Epidermal melanocyte (primary cell): ENCODE measurements around the gene TIMM10.
A peak's percentile ranks its signal among the peaks of the same experiment; 100 is the strongest.

Experiments used
- DNase-seq: peaks from one replicate; pipeline ENCODE4 v3.0.0; 2011; ENCODE audit warnings: low spot score; ENCODE audit not compliant: insufficient read length

Gene TIMM10

DNA sequence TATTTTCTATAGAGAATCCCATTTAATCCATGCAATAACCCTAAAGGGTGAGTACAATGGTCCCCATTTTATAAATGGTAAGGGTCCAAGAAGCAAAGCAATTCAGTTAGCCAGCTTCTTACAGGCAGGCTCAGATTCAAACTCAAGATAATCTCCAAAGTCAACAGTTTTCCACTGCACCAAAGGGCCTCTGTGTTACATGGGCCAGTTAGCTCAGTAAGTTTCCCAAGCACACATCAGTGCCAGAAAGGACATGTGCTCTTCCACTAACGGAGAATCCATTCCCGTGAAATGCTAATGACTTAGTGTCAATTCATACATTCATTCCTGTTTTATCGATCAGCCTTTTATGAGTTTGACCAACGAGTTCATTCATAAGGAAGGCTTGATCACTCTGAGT is 26.0 kb downstream of the TIMM10 start:
- no peak for DNase-seq

GRCh38 chr11:57502870-57503269 is 27.7 kb downstream of the TIMM10 start:
- DNase-seq: no peak

DNA sequence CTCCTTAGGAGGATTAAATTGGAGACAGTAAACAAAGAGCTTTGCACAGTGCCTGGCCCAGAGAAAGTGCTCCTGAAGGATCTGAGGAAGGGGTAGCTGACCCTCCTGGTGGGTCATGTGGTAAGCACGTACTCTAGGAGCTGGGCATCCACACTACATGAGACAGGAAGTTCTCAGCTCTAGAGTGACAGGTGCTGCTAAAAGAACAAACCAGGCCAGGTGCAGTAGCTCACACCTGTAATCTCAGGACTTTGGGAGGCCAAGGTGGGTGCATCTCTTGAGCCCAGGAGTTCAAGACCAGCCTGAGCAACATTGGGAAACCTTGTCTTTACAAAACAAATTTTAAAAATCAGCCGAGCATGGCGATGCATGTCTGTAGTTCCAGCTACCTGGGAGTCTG is 28.2 kb downstream of the TIMM10 start:
- no peak for DNase-seq

- no peak for DNase-seq
These were observed 28.6 kb downstream of the TIMM10 start for GRCh38 chr11:57501953-57502352.

DNA sequence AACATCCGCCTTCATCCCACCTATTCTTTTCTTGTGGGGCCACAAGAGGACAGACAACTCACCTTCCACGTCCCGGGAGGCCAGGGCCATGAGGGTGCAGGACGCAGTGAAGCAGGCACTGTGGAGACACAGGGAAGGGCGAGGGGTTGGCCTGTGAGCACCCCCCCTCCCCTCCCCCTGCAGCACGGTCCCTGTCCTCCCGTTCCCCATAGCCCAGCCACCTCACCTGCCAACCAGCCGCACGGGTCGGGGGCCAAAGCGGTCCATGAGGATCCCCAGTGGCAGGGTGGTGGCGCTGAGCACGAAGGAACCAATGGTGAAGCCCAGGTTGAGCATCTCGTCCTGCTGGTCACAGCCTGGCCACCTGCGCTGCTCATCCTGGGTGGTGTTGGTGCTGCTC is 29.6 kb downstream of the TIMM10 start:
- DNase-seq: no peak

GRCh38 chr11:57500515-57500914 is 30.0 kb downstream of the TIMM10 start:
- DNase-seq: no peak

DNA sequence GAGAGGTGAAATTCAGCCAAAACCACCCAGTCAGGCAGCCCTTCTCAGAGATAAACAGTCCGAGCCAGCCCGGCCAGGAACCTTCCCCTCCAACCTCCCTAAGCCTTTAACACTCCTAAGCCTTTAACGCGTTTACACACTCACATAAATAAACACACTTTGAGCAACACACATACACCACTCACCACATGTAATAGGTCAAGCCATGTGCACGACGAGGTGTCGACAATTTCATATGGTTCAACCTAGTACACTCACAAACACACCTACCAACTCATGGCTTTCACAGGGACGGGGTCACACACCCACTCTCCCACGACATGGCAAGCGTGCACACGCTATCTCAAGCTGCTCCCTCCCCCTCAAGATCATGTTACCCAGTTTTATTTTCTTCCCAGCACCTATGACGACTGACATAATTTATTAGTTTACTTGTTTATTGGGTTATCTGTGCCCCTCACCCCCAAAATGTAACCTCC is 30.5 kb downstream of the TIMM10 start:
- DNase-seq: no peak

DNA sequence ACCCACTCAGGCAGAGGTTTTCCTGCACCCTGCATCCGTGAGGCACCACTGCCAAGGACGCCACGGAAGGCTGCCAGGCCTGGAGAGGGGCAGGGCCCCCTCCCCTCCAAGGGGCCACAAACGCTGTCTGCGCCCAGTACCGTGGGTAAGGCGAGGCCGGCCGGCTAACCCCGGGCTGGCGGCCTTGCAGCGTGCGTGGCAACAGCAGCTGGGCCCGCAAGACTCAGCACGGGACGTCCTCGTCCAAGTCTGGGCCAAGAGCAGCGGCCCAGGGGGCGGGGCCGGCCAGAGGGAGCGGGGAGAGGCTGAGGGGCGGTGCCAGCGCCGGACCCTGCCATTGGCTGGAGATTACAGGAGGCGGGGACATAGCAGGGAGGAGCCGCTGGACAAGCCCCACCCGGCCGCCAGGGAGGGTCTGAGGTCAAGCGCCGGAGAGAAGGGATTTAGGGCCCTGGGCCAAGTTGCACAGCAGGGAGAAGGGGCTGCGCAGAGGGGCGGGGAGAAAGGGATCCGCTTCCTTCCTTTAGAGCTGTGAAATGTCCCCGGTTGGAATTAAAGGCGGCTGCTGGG is 31.1 kb downstream of the TIMM10 start:
- peak; percentile 98 for DNase-seq

- no peak for DNase-seq
These were observed 32.0 kb downstream of the TIMM10 start for GRCh38 chr11:57498540-57498939.

GRCh38 chr11:57497303-57498247 is 33.0 kb downstream of the TIMM10 start:
- DNase-seq: no peak

DNA sequence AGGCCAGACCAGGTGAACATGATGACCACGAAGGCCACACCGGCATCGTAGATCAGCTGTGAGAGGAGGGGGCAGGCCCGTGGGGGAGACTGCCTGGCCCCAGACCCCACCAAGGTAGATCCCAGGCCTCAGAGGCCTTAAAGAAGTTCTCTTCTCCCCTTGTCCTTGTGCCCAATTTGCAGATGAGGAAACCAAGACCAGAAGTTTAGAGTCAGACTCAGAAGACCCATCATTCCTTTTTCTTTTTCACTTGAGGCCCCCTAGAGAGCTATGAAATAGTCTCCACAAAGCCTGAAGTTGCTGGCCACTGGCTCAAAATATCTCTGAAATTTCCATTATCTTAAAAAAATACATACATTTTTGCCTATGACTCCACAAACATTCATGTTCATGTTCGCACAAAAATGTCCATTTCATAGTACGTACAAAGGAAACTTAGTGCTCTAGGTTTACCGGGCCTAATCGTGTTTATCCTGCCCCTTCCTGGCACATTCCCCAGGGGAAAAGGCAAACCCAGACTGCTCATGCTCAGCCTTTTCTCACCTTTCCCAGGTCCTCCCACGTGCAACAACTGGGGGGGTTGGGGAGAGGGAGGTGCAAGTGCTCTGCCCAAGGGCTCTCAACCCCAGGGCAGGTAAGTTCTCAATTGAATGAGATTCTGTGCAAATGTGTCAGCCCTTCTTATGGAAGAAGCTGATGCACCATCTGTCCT is 34.3 kb downstream of the TIMM10 start:
- no peak for DNase-seq

- DNase-seq: no peak
These were observed 36.7 kb downstream of the TIMM10 start for GRCh38 chr11:57493507-57494503.

DNA sequence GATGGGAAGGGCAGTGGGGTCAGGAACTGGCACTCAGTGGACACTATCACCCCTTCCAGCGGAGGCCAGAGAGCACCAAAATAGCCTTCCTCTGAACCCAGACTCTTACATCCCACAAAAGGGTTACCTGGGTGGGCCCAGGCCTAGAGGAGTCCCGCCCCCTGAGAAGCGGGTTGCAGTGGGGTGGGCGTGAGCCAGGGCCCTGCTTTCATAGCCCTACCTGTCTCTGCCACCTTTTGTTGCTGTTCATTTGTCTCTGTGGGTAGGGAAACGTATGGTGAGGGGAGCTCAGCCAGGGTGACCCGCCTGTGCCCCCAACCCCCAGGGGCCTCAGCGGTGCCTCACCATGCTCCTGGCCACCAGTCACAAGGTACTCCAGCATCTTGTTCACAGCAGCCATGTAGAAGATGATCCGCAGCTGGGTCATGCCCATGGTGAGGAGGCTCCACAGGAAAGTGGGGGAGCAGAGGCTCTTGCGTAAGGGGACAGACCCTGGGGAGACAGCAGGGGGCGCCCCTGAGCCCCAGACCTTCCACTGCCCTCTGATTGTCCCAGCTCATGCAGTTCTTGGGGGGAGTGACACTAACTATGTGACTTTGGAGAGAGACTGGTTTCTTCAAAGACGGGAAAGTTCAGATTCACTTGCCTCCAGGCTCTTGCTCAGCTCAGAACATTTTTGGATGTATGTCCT is 39.0 kb downstream of the TIMM10 start:
- DNase-seq: no peak

- no peak for DNase-seq
These were observed 39.9 kb downstream of the TIMM10 start for GRCh38 chr11:57490456-57491248.

- DNase-seq: no peak
These were observed 42.5 kb downstream of the TIMM10 start for GRCh38 chr11:57487920-57488659.

GRCh38 chr11:57487021-57487778 is 43.4 kb downstream of the TIMM10 start:
- DNase-seq: no peak

DNA sequence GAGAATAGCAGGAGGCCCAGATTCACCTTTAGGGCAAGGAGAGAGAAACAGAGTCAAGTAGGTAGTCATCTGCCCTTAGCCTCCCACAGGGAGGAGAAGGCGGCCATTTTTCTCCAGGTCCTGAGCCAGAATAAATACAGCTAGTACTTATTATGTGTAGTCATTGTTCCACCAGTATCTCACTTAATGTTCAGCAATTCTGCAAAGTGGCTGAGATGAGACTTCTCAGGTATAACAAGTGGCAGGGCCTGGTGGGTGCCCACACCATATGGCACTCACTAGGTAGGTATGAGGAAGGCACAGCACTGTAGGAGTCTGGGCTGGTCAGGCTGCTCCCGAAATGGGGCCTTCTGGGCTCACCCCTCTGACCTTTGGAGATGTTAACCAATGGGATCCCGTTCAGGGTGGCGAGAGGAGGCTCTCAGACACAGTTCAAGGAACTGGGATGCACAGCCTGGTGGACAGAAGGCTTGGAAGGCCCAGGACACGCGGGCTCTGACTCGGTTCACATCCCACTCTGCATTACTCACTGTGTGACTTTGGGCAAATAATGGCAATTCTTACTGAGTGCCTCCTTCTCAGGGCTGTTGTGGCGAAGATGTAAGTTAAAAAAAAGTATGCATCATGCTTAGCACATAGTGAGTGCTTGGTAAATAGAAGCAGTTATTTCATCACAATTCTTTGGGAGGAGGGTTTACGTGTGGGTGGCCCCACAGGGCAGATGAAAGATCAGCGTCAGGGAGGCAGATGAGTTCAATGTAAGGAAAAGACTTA is 45.1 kb downstream of the TIMM10 start:
- DNase-seq: no peak
